ENCODE data around the gene SLC25A36. TPM values are rescaled to one million over a fixed set of nuclear protein-coding genes. Genes with fewer than 3 reads are reported as not detected.

SLC25A36 gene
- total and polyA plus RNA-seq, 2 donors = 41.6 to 48.2 TPM

DNA sequence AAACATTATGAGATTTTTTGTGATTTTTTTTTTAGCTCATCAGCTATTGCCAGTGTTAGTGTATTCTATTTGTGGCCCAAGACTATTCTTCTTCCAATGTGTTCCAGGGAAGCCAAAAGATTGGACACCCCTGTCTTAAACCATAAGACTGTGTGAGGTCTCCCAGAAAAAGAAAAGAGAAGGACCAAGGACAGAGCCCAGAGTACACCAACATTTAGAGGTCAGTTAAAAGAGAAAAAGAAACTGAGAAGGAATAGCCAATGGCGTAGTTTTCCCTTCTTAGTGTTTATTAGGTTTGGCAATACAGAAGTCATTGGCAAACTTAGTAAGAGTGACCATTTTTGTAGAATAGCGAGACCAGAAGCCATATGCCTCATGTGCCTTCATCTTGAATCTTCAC lies 36.1 kb upstream of the SLC25A36 start:
- no peak for DNase-seq (ENCODE audit: low read depth in 6 of 9, low spot score in 9 of 9)
- no peaks in the 10 kb centered on the region for H3K9me3 ChIP-seq (ENCODE audit: control insufficient read depth in 2 of 2, insufficient read depth in 1 of 2, low read length in 1 of 2)
- no peaks in the 10 kb centered on the region for H3K27me3 ChIP-seq (ENCODE audit: control insufficient read depth in 2 of 2, insufficient read depth in 1 of 2, low read length in 1 of 2)
- 98% methylated on average over 2 of the region's 2 CpGs for WGBS
- no peak overlapping the region for H3K4me3 ChIP-seq (ENCODE audit: low read length in 2 of 2)
- no peak overlapping the region for H3K27ac ChIP-seq (ENCODE audit: low read depth in 1 of 2, low read length in 1 of 2)
- H3K4me1 ChIP-seq (ENCODE audit: control insufficient read depth in 2 of 2, insufficient read depth in 2 of 2, low read length in 2 of 2) = no peaks in the 10 kb centered on the region
- no peaks in the 10 kb centered on the region for H3K36me3 ChIP-seq (ENCODE audit: control insufficient read depth in 2 of 2, insufficient read depth in 2 of 2, low read length in 1 of 2)

DNA sequence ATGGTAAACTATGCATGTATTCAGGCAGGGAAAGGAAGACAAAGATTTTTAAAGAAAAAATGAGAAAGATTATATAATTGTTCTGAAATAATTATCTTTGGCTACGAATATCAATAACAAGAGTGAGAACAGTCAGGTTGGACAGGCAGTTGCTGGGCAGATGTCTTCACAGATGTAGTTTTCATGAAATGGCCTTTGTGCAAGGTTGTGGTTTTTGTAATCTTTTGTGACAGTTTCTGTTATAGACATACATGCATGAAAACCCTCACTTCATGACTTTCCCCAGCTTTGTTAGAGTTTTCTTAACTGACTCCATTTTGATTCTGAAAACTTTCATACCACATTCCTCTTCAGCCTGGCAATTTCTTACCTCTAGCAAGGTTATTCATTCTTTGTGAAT lies 34.9 kb upstream of the SLC25A36 start:
- Histone ChIP-seq H3K36me3 (ENCODE audit: control insufficient read depth in 2 of 2, insufficient read depth in 2 of 2, low read length in 1 of 2) (no peaks in the 10 kb centered on the region), H3K4me1 (ENCODE audit: control insufficient read depth in 2 of 2, insufficient read depth in 2 of 2, low read length in 2 of 2) (no peaks in the 10 kb centered on the region), H3K9me3 (ENCODE audit: control insufficient read depth in 2 of 2, insufficient read depth in 1 of 2, low read length in 1 of 2) (no peaks in the 10 kb centered on the region), H3K27me3 (ENCODE audit: control insufficient read depth in 2 of 2, insufficient read depth in 1 of 2, low read length in 1 of 2) (no peaks in the 10 kb centered on the region), H3K4me3 (ENCODE audit: low read length in 2 of 2) (no peak overlapping the region), H3K27ac (ENCODE audit: low read depth in 1 of 2, low read length in 1 of 2) (no peak overlapping the region)
- 92% methylated on average over 1 of the region's 1 CpG for WGBS
- DNase-seq (ENCODE audit: low read depth in 6 of 9, low spot score in 9 of 9) = no peak

- no peaks in the 10 kb centered on the region for H3K9me3 ChIP-seq (ENCODE audit: control insufficient read depth in 2 of 2, insufficient read depth in 1 of 2, low read length in 1 of 2)
- H3K4me1 ChIP-seq (ENCODE audit: control insufficient read depth in 2 of 2, insufficient read depth in 2 of 2, low read length in 2 of 2) = no peaks in the 10 kb centered on the region
- WGBS = 66% methylated on average over 5 of the region's 5 CpGs
- no peak overlapping the region for H3K27ac ChIP-seq (ENCODE audit: low read depth in 1 of 2, low read length in 1 of 2)
- peak in 1 of 9 donors; percentile 13 for DNase-seq (ENCODE audit: low read depth in 6 of 9, low spot score in 9 of 9)
- H3K27me3 ChIP-seq (ENCODE audit: control insufficient read depth in 2 of 2, insufficient read depth in 1 of 2, low read length in 1 of 2) = peaks cover 0 to 2% of the 10 kb centered on the region in 2 donors
- peak overlapping the region in 1 of 2 donors; percentile 23 for H3K4me3 ChIP-seq (ENCODE audit: low read length in 2 of 2)
- no peaks in the 10 kb centered on the region for H3K36me3 ChIP-seq (ENCODE audit: control insufficient read depth in 2 of 2, insufficient read depth in 2 of 2, low read length in 1 of 2)
Measured at GRCh38 chr3:140910860-140911259, 30.8 kb upstream of the SLC25A36 start.

DNA sequence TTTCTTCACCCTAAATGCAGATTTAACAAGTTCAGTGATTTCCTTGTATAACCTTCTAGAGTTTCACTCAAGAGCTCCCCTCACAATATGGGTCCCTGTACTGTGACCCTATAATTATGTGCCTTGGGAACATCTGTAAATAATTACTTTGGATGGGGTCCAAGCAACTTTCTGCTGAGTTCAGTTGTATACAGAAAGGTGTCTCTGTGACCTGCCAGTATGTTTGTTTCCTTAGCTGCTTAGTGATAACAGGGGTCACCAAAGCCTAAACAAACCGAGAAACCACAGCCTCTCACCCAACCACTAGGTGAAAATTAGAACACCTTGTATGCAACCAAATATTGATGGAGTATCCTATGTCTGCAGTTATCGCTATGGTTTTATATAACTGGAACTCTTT lies 29.8 kb upstream of the SLC25A36 start:
- Histone ChIP-seq H3K27me3 (ENCODE audit: control insufficient read depth in 2 of 2, insufficient read depth in 1 of 2, low read length in 1 of 2) (peaks cover 0 to 6% of the 10 kb centered on the region in 2 donors), H3K9me3 (ENCODE audit: control insufficient read depth in 2 of 2, insufficient read depth in 1 of 2, low read length in 1 of 2) (no peaks in the 10 kb centered on the region), H3K36me3 (ENCODE audit: control insufficient read depth in 2 of 2, insufficient read depth in 2 of 2, low read length in 1 of 2) (no peaks in the 10 kb centered on the region), H3K27ac (ENCODE audit: low read depth in 1 of 2, low read length in 1 of 2) (no peak overlapping the region), H3K4me3 (ENCODE audit: low read length in 2 of 2) (no peak overlapping the region), H3K4me1 (ENCODE audit: control insufficient read depth in 2 of 2, insufficient read depth in 2 of 2, low read length in 2 of 2) (no peaks in the 10 kb centered on the region)
- DNase-seq (ENCODE audit: low read depth in 6 of 9, low spot score in 9 of 9) = no peak
- 91% methylated on average over 2 of the region's 2 CpGs for WGBS

DNA sequence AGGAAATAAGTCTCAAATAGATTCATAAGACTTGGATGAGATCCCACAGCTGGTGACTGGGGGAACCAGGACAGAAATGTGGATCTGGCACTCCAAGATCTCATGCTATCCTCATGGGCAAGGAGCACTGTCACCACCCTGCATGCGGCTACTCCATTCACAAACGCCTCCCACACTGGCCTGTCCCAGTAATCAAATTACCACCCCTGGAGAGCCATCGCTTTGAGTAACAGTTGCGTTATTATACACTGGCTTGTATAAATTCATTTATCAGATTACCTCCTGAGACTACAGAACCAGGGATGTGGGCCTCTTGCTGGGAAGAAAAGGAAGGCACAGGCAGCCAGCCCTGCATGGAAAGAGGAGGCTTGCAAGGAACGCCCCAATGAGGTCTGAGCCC lies 27.9 kb upstream of the SLC25A36 start:
- DNase-seq (ENCODE audit: low read depth in 6 of 9, low spot score in 9 of 9) = no peak
- H3K9me3 ChIP-seq (ENCODE audit: control insufficient read depth in 2 of 2, insufficient read depth in 1 of 2, low read length in 1 of 2) = no peaks in the 10 kb centered on the region
- 92% methylated on average over 5 of the region's 5 CpGs for WGBS
- H3K27me3 ChIP-seq (ENCODE audit: control insufficient read depth in 2 of 2, insufficient read depth in 1 of 2, low read length in 1 of 2) = peaks cover 0 to 6% of the 10 kb centered on the region in 2 donors
- no peaks in the 10 kb centered on the region for H3K36me3 ChIP-seq (ENCODE audit: control insufficient read depth in 2 of 2, insufficient read depth in 2 of 2, low read length in 1 of 2)
- no peaks in the 10 kb centered on the region for H3K4me1 ChIP-seq (ENCODE audit: control insufficient read depth in 2 of 2, insufficient read depth in 2 of 2, low read length in 2 of 2)
- no peak overlapping the region for H3K27ac ChIP-seq (ENCODE audit: low read depth in 1 of 2, low read length in 1 of 2)
- H3K4me3 ChIP-seq (ENCODE audit: low read length in 2 of 2) = no peak overlapping the region

- Histone ChIP-seq H3K27ac (ENCODE audit: low read depth in 1 of 2, low read length in 1 of 2) (no peak overlapping the region), H3K4me1 (ENCODE audit: control insufficient read depth in 2 of 2, insufficient read depth in 2 of 2, low read length in 2 of 2) (no peaks in the 10 kb centered on the region), H3K4me3 (ENCODE audit: low read length in 2 of 2) (no peak overlapping the region), H3K27me3 (ENCODE audit: control insufficient read depth in 2 of 2, insufficient read depth in 1 of 2, low read length in 1 of 2) (peaks cover 0 to 6% of the 10 kb centered on the region in 2 donors), H3K36me3 (ENCODE audit: control insufficient read depth in 2 of 2, insufficient read depth in 2 of 2, low read length in 1 of 2) (no peaks in the 10 kb centered on the region), H3K9me3 (ENCODE audit: control insufficient read depth in 2 of 2, insufficient read depth in 1 of 2, low read length in 1 of 2) (no peaks in the 10 kb centered on the region)
- no peak for DNase-seq (ENCODE audit: low read depth in 6 of 9, low spot score in 9 of 9)
- WGBS = 90% methylated on average over 4 of the region's 4 CpGs
Measured at GRCh38 chr3:140914384-140914945, 27.2 kb upstream of the SLC25A36 start.

DNA sequence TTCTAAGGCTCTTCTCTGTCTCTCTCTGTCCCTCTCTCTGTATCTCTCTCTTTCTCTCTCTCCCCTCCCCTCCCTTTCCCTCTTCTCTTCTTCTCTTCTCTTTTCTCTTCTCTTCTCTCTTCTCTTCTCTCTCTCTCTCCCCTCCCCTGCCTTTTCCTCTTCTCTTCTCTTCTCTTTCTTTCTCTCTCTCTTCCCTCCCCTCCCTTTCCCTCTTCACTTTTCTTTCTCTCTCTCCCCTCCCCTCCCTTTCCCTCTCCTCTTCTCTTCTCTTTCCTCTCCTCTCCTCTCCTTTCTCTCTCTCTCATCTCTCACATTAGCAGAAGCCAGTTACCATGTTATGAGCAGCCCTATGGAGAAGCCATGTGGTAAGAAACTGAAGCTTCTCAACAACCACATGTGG lies 25.0 kb upstream of the SLC25A36 start:
- Histone ChIP-seq H3K36me3 (ENCODE audit: control insufficient read depth in 2 of 2, insufficient read depth in 2 of 2, low read length in 1 of 2) (no peaks in the 10 kb centered on the region), H3K27ac (ENCODE audit: low read depth in 1 of 2, low read length in 1 of 2) (no peak overlapping the region), H3K4me3 (ENCODE audit: low read length in 2 of 2) (no peak overlapping the region), H3K4me1 (ENCODE audit: control insufficient read depth in 2 of 2, insufficient read depth in 2 of 2, low read length in 2 of 2) (no peaks in the 10 kb centered on the region), H3K9me3 (ENCODE audit: control insufficient read depth in 2 of 2, insufficient read depth in 1 of 2, low read length in 1 of 2) (no peaks in the 10 kb centered on the region), H3K27me3 (ENCODE audit: control insufficient read depth in 2 of 2, insufficient read depth in 1 of 2, low read length in 1 of 2) (peaks cover 0 to 6% of the 10 kb centered on the region in 2 donors)
- DNase-seq (ENCODE audit: low read depth in 6 of 9, low spot score in 9 of 9) = no peak

GRCh38 chr3:140917772-140918171 lies 23.9 kb upstream of the SLC25A36 start:
- WGBS = 91% methylated on average over 5 of the region's 5 CpGs
- DNase-seq (ENCODE audit: low read depth in 6 of 9, low spot score in 9 of 9) = no peak
- H3K27ac ChIP-seq (ENCODE audit: low read depth in 1 of 2, low read length in 1 of 2) = no peak overlapping the region

DNA sequence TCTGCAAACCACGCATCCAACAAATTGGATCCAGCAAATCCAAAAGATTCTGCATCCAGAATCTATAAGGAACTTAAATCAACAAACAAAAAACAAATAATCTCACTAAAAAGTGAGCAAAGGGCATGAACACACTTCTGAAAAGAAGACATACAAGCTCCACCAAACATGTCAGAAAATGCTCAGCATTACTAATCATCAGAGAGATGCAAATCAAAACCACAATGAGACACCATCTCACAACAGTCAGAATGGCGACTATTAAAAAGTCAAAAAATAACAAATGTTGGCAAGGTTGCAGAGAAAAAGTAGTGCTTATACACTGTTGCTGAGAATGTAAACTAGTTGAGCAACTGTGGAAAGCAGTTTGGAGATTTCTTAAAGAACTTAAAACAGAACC lies 21.6 kb upstream of the SLC25A36 start:
- 91% methylated on average over 2 of the region's 2 CpGs for WGBS
- no peaks in the 10 kb centered on the region for H3K4me1 ChIP-seq (ENCODE audit: control insufficient read depth in 2 of 2, insufficient read depth in 2 of 2, low read length in 2 of 2)
- DNase-seq (ENCODE audit: low read depth in 6 of 9, low spot score in 9 of 9) = no peak
- no peak overlapping the region for H3K27ac ChIP-seq (ENCODE audit: low read depth in 1 of 2, low read length in 1 of 2)
- no peaks in the 10 kb centered on the region for H3K36me3 ChIP-seq (ENCODE audit: control insufficient read depth in 2 of 2, insufficient read depth in 2 of 2, low read length in 1 of 2)
- H3K9me3 ChIP-seq (ENCODE audit: control insufficient read depth in 2 of 2, insufficient read depth in 1 of 2, low read length in 1 of 2) = no peaks in the 10 kb centered on the region
- H3K4me3 ChIP-seq (ENCODE audit: low read length in 2 of 2) = no peak overlapping the region
- peaks cover 0 to 4% of the 10 kb centered on the region in 2 donors for H3K27me3 ChIP-seq (ENCODE audit: control insufficient read depth in 2 of 2, insufficient read depth in 1 of 2, low read length in 1 of 2)

More at GRCh38 chr3:140917772-140918171, 23.9 kb upstream of the SLC25A36 start:
- Histone ChIP-seq H3K9me3 (ENCODE audit: control insufficient read depth in 2 of 2, insufficient read depth in 1 of 2, low read length in 1 of 2) (no peaks in the 10 kb centered on the region), H3K4me3 (ENCODE audit: low read length in 2 of 2) (no peak overlapping the region), H3K27me3 (ENCODE audit: control insufficient read depth in 2 of 2, insufficient read depth in 1 of 2, low read length in 1 of 2) (peaks cover 0 to 6% of the 10 kb centered on the region in 2 donors), H3K4me1 (ENCODE audit: control insufficient read depth in 2 of 2, insufficient read depth in 2 of 2, low read length in 2 of 2) (no peaks in the 10 kb centered on the region), H3K36me3 (ENCODE audit: control insufficient read depth in 2 of 2, insufficient read depth in 2 of 2, low read length in 1 of 2) (no peaks in the 10 kb centered on the region)

All from thymus (tissue), 11 donors.